ENCODE measurements around the gene TBX1.

TBX1 gene

DNA sequence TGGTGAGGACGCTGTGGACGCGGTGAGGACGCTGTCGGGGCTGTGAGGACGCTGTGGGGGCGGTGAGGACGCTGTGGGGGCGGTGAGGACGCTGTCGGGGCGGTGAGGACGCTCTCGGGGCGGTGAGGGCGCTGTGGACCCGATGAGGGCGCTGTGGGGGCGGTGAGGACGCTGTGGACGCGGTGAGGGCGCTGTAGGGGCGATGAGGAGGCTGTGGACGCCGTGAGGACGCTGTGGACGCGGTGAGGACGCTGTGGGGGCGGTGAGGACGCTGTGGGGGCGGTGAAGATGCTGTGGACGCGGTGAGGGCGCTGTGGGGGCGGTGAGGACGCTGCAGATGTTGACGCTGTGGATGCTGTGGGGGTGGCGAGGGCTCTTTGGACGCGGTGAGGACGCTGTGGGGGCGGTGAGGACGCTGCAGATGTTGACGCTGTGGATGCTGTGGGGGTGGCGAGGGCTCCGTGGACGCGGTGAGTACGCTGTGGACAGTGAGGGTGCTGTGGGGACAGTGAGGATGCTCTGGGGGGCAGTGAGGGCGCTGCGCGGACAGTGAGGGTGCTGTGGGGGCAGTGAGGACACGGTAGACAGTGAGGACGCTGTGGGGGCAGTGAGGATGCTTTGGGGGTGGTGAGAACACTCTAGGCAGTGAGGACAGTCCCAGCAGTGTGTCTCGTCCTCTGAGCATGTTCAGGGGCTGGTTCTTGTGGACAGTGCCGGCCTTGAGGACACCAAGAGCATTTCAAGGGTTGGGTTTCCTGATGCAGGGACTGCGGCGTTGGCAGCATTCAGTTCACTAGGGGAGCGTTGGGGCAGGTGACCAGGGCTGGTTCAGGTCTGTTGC, 33.0 kb upstream of the TBX1 start:
- Histone ChIP-seq H3K9ac (ENCODE audit: low read length) (no peak overlapping the region), H3K27ac (ENCODE audit: low read depth, low read length) (no peak overlapping the region), H4K20me1 (ENCODE audit: low read depth, low read length) (no peaks in the 10 kb centered on the region), H3K27me3 (ENCODE audit: low read length) (no peaks in the 10 kb centered on the region), H3K4me3 (ENCODE audit: insufficient read depth, low read length, poor library complexity, severe bottlenecking) (no peak overlapping the region), H3F3A (ENCODE audit: insufficient read depth) (no peaks in the 10 kb centered on the region), H3K9me3 (ENCODE audit: insufficient read depth, low read length) (no peaks in the 10 kb centered on the region), H3K9me2 (replicated peaks; ENCODE audit: insufficient read depth, low read length) (no peaks in the 10 kb centered on the region), H3K4me2 (ENCODE audit: low read depth, low read length, poor library complexity, severe bottlenecking) (no peak overlapping the region), H3K36me3 (ENCODE audit: low read length) (no peaks in the 10 kb centered on the region), H2AFZ (ENCODE audit: low read depth, low read length, severe bottlenecking) (no peak overlapping the region), H3K79me2 (ENCODE audit: insufficient read depth, low read length) (no peaks in the 10 kb centered on the region)
- TF ChIP-seq EZH2phosphoT487 (conservative IDR thresholded peaks at IDR 0.05; ENCODE audit: low read length): no peak
- no peak for TF ChIP-seq CTCF (IDR thresholded peaks at IDR 0.05; ENCODE audit: insufficient read depth, low read length, poor library complexity, severe bottlenecking)

DNA sequence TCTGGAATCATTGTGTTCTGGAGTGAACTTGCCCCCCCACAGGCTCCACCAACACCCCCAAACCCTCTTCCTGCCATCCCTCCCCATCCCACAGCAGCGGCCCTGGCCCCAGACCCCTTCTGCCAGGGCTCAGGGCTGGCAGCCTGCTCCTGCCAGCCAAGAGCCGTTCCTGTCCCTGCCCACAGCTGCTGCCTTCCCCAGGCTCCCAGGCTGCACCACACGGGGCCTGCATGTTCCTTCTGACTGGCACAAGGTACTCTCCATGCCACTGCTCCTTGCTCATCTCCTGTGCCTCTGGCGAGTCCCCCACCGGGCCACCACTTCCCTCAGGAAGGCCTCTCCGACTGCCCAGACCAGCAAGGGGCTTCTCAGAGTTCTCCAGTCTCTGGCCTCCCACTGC, 32.3 kb upstream of the TBX1 start:
- Histone ChIP-seq H4K20me1 (ENCODE audit: low read depth, low read length) (no peaks in the 10 kb centered on the region), H3K9me2 (replicated peaks; ENCODE audit: insufficient read depth, low read length) (no peaks in the 10 kb centered on the region), H3K9ac (ENCODE audit: low read length) (no peak overlapping the region)

DNA sequence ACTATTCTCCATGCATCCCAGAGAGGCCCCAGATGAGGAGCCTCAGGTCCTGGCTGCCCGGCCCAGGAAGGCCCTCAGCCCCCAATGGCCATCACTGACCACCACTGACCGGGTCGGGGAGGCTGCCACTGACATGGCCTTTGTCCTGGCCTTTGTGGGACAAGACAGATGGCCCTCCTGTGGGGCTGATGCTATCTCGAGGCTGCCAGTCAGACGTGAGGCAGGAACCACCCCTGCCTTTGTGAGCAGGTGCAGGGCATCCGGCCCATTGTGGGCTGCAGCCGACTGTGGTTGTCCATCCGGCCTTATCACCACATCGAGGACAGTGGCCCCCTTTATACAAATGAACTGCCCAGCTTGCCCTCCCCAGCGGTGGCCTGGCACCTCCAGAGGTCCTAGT, 31.7 kb upstream of the TBX1 start:
- Histone ChIP-seq H3K4me2 (ENCODE audit: low read depth, low read length, poor library complexity, severe bottlenecking) (no peak overlapping the region), H3K4me3 (ENCODE audit: insufficient read depth, low read length, poor library complexity, severe bottlenecking) (no peak overlapping the region), H3K9me2 (replicated peaks; ENCODE audit: insufficient read depth, low read length) (no peaks in the 10 kb centered on the region), H3K9ac (ENCODE audit: low read length) (no peak overlapping the region), H3K9me3 (ENCODE audit: insufficient read depth, low read length) (no peaks in the 10 kb centered on the region), H3K79me2 (ENCODE audit: insufficient read depth, low read length) (no peaks in the 10 kb centered on the region), H3K27me3 (ENCODE audit: low read length) (no peaks in the 10 kb centered on the region), H3K36me3 (ENCODE audit: low read length) (no peaks in the 10 kb centered on the region), H2AFZ (ENCODE audit: low read depth, low read length, severe bottlenecking) (no peak overlapping the region), H3F3A (ENCODE audit: insufficient read depth) (no peaks in the 10 kb centered on the region), H4K20me1 (ENCODE audit: low read depth, low read length) (no peaks in the 10 kb centered on the region), H3K27ac (ENCODE audit: low read depth, low read length) (no peak overlapping the region)
- TF ChIP-seq CTCF (IDR thresholded peaks at IDR 0.05; ENCODE audit: insufficient read depth, low read length, poor library complexity, severe bottlenecking): no peak

More for the DNA sequence above, 32.3 kb upstream of the TBX1 start:
- Histone ChIP-seq H3K27ac (ENCODE audit: low read depth, low read length) (no peak overlapping the region), H3K4me3 (ENCODE audit: insufficient read depth, low read length, poor library complexity, severe bottlenecking) (no peak overlapping the region), H3K79me2 (ENCODE audit: insufficient read depth, low read length) (no peaks in the 10 kb centered on the region), H3K4me2 (ENCODE audit: low read depth, low read length, poor library complexity, severe bottlenecking) (no peak overlapping the region), H3F3A (ENCODE audit: insufficient read depth) (no peaks in the 10 kb centered on the region), H3K36me3 (ENCODE audit: low read length) (no peaks in the 10 kb centered on the region), H2AFZ (ENCODE audit: low read depth, low read length, severe bottlenecking) (no peak overlapping the region), H3K27me3 (ENCODE audit: low read length) (no peaks in the 10 kb centered on the region), H3K9me3 (ENCODE audit: insufficient read depth, low read length) (no peaks in the 10 kb centered on the region)
- no peak for TF ChIP-seq CTCF (IDR thresholded peaks at IDR 0.05; ENCODE audit: insufficient read depth, low read length, poor library complexity, severe bottlenecking)
- no peak for TF ChIP-seq EZH2phosphoT487 (conservative IDR thresholded peaks at IDR 0.05; ENCODE audit: low read length)
